ENCODE data around the gene EML4. TPM values are rescaled to one million over a fixed set of nuclear protein-coding genes. Genes with fewer than 3 reads are reported as not detected.

Gene EML4
- total and polyA plus RNA-seq, 2 of the 13 experiments (the other 11 are each of a cell fraction or from before 2014, with no cell fraction given) = 243 to 476 TPM

DNA sequence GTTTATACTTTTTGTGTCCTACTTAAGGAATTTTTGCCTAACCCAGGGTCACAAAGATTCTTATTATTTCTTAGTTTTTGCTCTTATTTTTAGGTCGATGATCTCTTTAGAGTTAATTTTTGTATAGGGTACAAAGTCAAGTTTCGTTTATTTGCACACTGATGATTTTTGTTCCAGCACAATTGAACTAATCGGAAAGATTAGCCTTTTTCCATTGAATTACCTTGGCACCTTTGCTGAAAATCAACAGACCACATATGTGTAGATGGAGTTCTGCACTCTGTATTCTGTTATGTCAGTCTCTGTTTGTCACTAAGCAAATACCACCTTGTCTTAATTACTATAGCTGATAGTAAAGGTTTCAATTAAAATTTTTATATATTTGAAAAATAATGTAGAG, 18.7 kb downstream of the EML4 start:
- Histone ChIP-seq H2AFZ (ENCODE audit: low read length) (no peak overlapping the region), H3K4me1 (ENCODE audit: insufficient read depth, low read length) (peaks cover 100% of the 10 kb centered on the region), H3K27ac (ENCODE audit: extremely low read length, insufficient read depth, low read length) (peak overlapping the region; percentile 98), H3K9me3 (ENCODE audit: low read length) (no peaks in the 10 kb centered on the region), H4K20me1 (ENCODE audit: insufficient read depth, low read length) (peaks cover 86% of the 10 kb centered on the region), H3K36me3 (replicated peaks in 1 of 2; ENCODE audit: control insufficient read depth in 1 of 2, insufficient read depth in 2 of 2, low read length in 2 of 2) (peaks cover 2 to 31% of the 10 kb centered on the region in 2 experiments; a peak in 4 of 5 replicates), H3K4me3 (replicated peaks in 1 of 3; ENCODE audit: insufficient read depth in 1 of 3, low read depth in 2 of 3, low read length in 3 of 3) (no peak overlapping the region), H3K4me2 (ENCODE audit: low read depth, low read length) (peak overlapping the region; percentile 48), H3K27me3 (ENCODE audit: control insufficient read depth in 1 of 2, insufficient read depth in 2 of 2, low read length in 2 of 2) (no peaks in the 10 kb centered on the region), H3K79me2 (ENCODE audit: insufficient read depth, low read length) (peaks cover 99% of the 10 kb centered on the region), H3K9ac (ENCODE audit: insufficient read depth, low read depth, low read length) (no peak overlapping the region)
- ChIA-PET POLR2A (interaction anchor here (0.8 to 4.8 kb wide), 3 partner anchors 46 to 55 kb away, joined by 3 to 35 read pairs (median 4); no protein-coding TSS in a partner anchor), CTCF (ENCODE audit: low intra/inter-chr PET ratio, low total read pairs) (no interaction called here)
- in situ Hi-C loops (cut with HindIII; ENCODE audit: extremely low pct_ligation_motif_present, low pct_unique_long_range_greater_than_20kb) (loop anchor here (25.0 kb wide), 1 partner anchor 326 kb away; no protein-coding TSS in a partner anchor), intact Hi-C loops (cut with micrococcal nuclease; ENCODE audit: unreplicated experiment) (loop anchor here (2.0 kb wide), 1 partner anchor 15 kb away; no protein-coding TSS in a partner anchor)
- BruUV-seq (replicated peaks) = no TSS peak
- FAIRE-seq (no peak), DNase-seq (ENCODE audit: low spot score) (no peak), ATAC-seq (no peak)
- WGBS (ENCODE audit: low lambda C conversion rate) = 12% methylated on average over 3 of the region's 3 CpGs
- TF ChIP-seq FOXA3 (CRISPR knock-in tag; IDR thresholded peaks at IDR 0.05) (peak; percentile 32; the same call in 1 of the 2 replicates), HNF4A (CRISPR knock-in tag; IDR thresholded peaks at IDR 0.05) (peak; percentile 33; the same call in 1 of the 2 replicates), SCMH1 (CRISPR knock-in tag; IDR thresholded peaks at IDR 0.05; ENCODE audit: borderline replicate concordance) (no peak), U2AF2 (IDR thresholded peaks at IDR 0.05; ENCODE audit: low read depth, low read length) (no peak), SALL1 (CRISPR knock-in tag; IDR thresholded peaks at IDR 0.05) (no peak), HDAC2 (CRISPR knock-in tag; IDR thresholded peaks at IDR 0.05) (0 out of 2 replicates have a peak, but pooled peaks have one; percentile 31), ZNF34 (CRISPR knock-in tag; IDR thresholded peaks at IDR 0.05; ENCODE audit: borderline replicate concordance) (no peak), RXRB (CRISPR knock-in tag; IDR thresholded peaks at IDR 0.05; ENCODE audit: borderline replicate concordance) (peak; percentile 7; the same call in 1 of the 2 replicates), JUN (CRISPR knock-in tag; IDR thresholded peaks at IDR 0.05) (no peak), SIN3B (IDR thresholded peaks at IDR 0.05; ENCODE audit: low read length) (no peak), GFI1 (CRISPR knock-in tag; IDR thresholded peaks at IDR 0.05; ENCODE audit: borderline replicate concordance) (0 out of 2 replicates have a peak, but pooled peaks have one; percentile 49), ZNF883 (CRISPR knock-in tag; IDR thresholded peaks at IDR 0.05; ENCODE audit: not compliant biosample characterization) (no peak), SOX13 (IDR thresholded peaks at IDR 0.05) (no peak), SOX13 (CRISPR knock-in tag; conservative IDR thresholded peaks at IDR 0.05 in 1 of 2, IDR thresholded peaks at IDR 0.05 in 1 of 2) (peak in 1 of 2 experiments; percentile 81; a peak in 2 of 4 replicates), NCOR1 (IDR thresholded peaks at IDR 0.05; ENCODE audit: borderline replicate concordance, low read length) (0 out of 2 replicates have a peak, but pooled peaks have one; percentile 33), HNF4G (IDR thresholded peaks at IDR 0.05; ENCODE audit: borderline replicate concordance, low read depth, low read length) (0 out of 2 replicates have a peak, but pooled peaks have one; percentile 5), HNF4G (CRISPR knock-in tag; IDR thresholded peaks at IDR 0.05; ENCODE audit: borderline replicate concordance, low read depth) (no peak), ZKSCAN5 (CRISPR knock-in tag; IDR thresholded peaks at IDR 0.05) (no peak), KLF16 (CRISPR knock-in tag; IDR thresholded peaks at IDR 0.05) (no peak), HMG20B (CRISPR knock-in tag; conservative IDR thresholded peaks at IDR 0.05) (no peak), U2AF1 (optimal IDR thresholded peaks at IDR 0.05; ENCODE audit: low read depth, low read length) (no peak), TBX3 (IDR thresholded peaks at IDR 0.05; ENCODE audit: borderline replicate concordance) (peak; percentile 40; the same call in 1 of the 2 replicates)
- TF ChIP-seq, protein P1, sequence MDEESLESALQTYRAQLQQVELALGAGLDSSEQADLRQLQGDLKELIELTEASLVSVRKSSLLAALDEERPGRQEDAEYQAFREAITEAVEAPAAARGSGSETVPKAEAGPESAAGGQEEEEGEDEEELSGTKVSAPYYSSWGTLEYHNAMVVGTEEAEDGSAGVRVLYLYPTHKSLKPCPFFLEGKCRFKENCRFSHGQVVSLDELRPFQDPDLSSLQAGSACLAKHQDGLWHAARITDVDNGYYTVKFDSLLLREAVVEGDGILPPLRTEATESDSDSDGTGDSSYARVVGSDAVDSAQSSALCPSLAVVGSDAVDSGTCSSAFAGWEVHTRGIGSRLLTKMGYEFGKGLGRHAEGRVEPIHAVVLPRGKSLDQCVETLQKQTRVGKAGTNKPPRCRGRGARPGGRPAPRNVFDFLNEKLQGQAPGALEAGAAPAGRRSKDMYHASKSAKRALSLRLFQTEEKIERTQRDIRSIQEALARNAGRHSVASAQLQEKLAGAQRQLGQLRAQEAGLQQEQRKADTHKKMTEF (CRISPR knock-in tag; IDR thresholded peaks at IDR 0.05) = no peak
- TF ChIP-seq, protein P2, sequence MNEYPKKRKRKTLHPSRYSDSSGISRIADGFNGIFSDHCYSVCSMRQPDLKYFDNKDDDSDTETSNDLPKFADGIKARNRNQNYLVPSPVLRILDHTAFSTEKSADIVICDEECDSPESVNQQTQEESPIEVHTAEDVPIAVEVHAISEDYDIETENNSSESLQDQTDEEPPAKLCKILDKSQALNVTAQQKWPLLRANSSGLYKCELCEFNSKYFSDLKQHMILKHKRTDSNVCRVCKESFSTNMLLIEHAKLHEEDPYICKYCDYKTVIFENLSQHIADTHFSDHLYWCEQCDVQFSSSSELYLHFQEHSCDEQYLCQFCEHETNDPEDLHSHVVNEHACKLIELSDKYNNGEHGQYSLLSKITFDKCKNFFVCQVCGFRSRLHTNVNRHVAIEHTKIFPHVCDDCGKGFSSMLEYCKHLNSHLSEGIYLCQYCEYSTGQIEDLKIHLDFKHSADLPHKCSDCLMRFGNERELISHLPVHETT (CRISPR knock-in tag; conservative IDR thresholded peaks at IDR 0.05) = no peak
- TF ChIP-seq, protein P3, sequence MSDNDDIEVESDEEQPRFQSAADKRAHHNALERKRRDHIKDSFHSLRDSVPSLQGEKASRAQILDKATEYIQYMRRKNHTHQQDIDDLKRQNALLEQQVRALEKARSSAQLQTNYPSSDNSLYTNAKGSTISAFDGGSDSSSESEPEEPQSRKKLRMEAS (IDR thresholded peaks at IDR 0.05) = no peak

Data from HepG2 (cell line).